GM23338 (cell line): Measurements from ENCODE around the gene MED13L.

Experiments
- CREB1 ChIP-seq: fragments of 250-450 bp; sonication (Bioruptor Pico); IDR thresholded peaks from 2 replicates; pipeline ENCODE4 v1.5.0; 2020; ENCODE audit warnings: low read depth, mild to moderate bottlenecking, moderate library complexity
- CTCF ChIP-seq, 2 experiments: fragments of 200-600 bp in 1 of 2; sonication (generic) in 1 of 2; conservative IDR thresholded peaks; 2 replicates each; pipeline versions ENCODE4 v1.5.1 to v1.6.1; 2016 to 2017; ENCODE audit warnings: antibody characterized with exemption in 2 of 2, low read depth in 2 of 2, mild to moderate bottlenecking in 2 of 2, moderate library complexity in 1 of 2
- EZH2 ChIP-seq: fragments of 200-600 bp; sonication (generic); IDR thresholded peaks from one replicate; pipeline ENCODE4 v1.8.0; 2017; ENCODE audit warnings: antibody characterized with exemption, mild to moderate bottlenecking, low read depth; ENCODE audit not compliant: unreplicated experiment
- EZH2phosphoT487 ChIP-seq: fragments of 200-600 bp; sonication (generic); IDR thresholded peaks from one replicate; pipeline ENCODE4 v1.8.1; 2018; ENCODE audit warnings: antibody characterized with exemption; ENCODE audit not compliant: unreplicated experiment
- JUNB ChIP-seq: IDR thresholded peaks from one replicate; pipeline ENCODE4 v1.6.1; 2016; ENCODE audit warnings: antibody characterized with exemption; ENCODE audit not compliant: unreplicated experiment
- POLR2AphosphoS5 ChIP-seq: IDR thresholded peaks from 2 replicates; pipeline ENCODE4 v1.6.1; 2016; ENCODE audit warnings: antibody characterized with exemption, low read depth
- REST ChIP-seq: IDR thresholded peaks from one replicate; pipeline ENCODE4 v1.6.1; 2018; ENCODE audit warnings: antibody characterized with exemption; ENCODE audit not compliant: unreplicated experiment
- STAT1 ChIP-seq: IDR thresholded peaks from one replicate; pipeline ENCODE4 v1.6.1; 2016; ENCODE audit warnings: antibody characterized with exemption; ENCODE audit not compliant: unreplicated experiment
- ZNF114 ChIP-seq: fragments of 250-450 bp; sonication (Bioruptor Pico); IDR thresholded peaks from 2 replicates; pipeline ENCODE4 v1.5.0; 2020; ENCODE audit warnings: mild to moderate bottlenecking, moderate library complexity
- TF ChIP-seq, protein P1 (sequence below): IDR thresholded peaks from 2 replicates; pipeline ENCODE4 v1.6.1; 2016; ENCODE audit warnings: antibody characterized with exemption

- TF ChIP-seq STAT1 (no peak), CTCF (conservative IDR thresholded peaks at IDR 0.05; ENCODE audit: low read depth in 2 of 2) (no peak), POLR2AphosphoS5 (no peak), JUNB (no peak), EZH2phosphoT487 (no peak), EZH2 (no peak), REST (no peak), CREB1 (CRISPR knock-in tag) (no peak), ZNF114 (CRISPR knock-in tag) (no peak)
- TF ChIP-seq, protein P1, sequence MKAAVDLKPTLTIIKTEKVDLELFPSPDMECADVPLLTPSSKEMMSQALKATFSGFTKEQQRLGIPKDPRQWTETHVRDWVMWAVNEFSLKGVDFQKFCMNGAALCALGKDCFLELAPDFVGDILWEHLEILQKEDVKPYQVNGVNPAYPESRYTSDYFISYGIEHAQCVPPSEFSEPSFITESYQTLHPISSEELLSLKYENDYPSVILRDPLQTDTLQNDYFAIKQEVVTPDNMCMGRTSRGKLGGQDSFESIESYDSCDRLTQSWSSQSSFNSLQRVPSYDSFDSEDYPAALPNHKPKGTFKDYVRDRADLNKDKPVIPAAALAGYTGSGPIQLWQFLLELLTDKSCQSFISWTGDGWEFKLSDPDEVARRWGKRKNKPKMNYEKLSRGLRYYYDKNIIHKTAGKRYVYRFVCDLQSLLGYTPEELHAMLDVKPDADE = no peak
Observed at GRCh38 chr12:116067892-116068291, 209.6 kb downstream of the MED13L start.
